Prostate gland (tissue), 2 donors: ENCODE data around the gene PLAAT1. TPM values are rescaled to one million over a fixed set of nuclear protein-coding genes. Genes with fewer than 3 reads are reported as not detected.

Experiments used
- DNase-seq: peaks from one replicate; pipeline ENCODE4 v3.0.0-alpha.2; 2019; ENCODE audit warnings: low spot score
- H3K27ac ChIP-seq, 2 donors: fragments of 200-600 bp; sonication (generic); 2 replicates each; pipeline ENCODE4 v1.5.1; 2017 to 2019
- H3K27me3 ChIP-seq: fragments of 200-600 bp; sonication (generic); replicated peaks from 2 replicates; pipeline ENCODE4 v1.5.1; 2019; ENCODE audit not compliant: insufficient read depth
- H3K36me3 ChIP-seq, 2 donors: fragments of 200-600 bp; sonication (generic); 1 replicate in 1 of 2; 2 replicates in 1 of 2; pipeline versions ENCODE4 v1.5.1 to v1.8.1; 2017 to 2019
- H3K4me1 ChIP-seq: fragments of 200-600 bp; sonication (generic); replicated peaks from 2 replicates; pipeline ENCODE4 v1.5.1; 2019
- H3K4me3 ChIP-seq, 2 donors: fragments of 200-600 bp; sonication (generic); 2 replicates each; pipeline ENCODE4 v1.5.1; 2017 to 2019
- H3K9me3 ChIP-seq: fragments of 200-600 bp; sonication (generic); 2 replicates; pipeline ENCODE4 v1.5.1; 2017
- CTCF ChIP-seq, 4 experiments: fragments of 200-600 bp in 2 of 4; fragments of 450-650 bp in 2 of 4; sonication (generic) in 2 of 4; IDR thresholded peaks; 1 replicate in 3 of 4; 2 replicates in 1 of 4; pipeline ENCODE4 v1.5.1; 2016 to 2019; ENCODE audit warnings: antibody characterized with exemption in 4 of 4, mild to moderate bottlenecking in 2 of 4, moderate library complexity in 2 of 4
- POLR2A ChIP-seq: fragments of 450-650 bp; IDR thresholded peaks from one replicate; pipeline ENCODE4 v1.6.1; 2016; ENCODE audit warnings: antibody characterized with exemption, mild to moderate bottlenecking
- POLR2AphosphoS5 ChIP-seq: sonication (generic); formaldehyde crosslinking; IDR thresholded peaks from one replicate; pipeline ENCODE4 v1.6.1; 2017; ENCODE audit warnings: antibody characterized with exemption
- WGBS: methylation state at CpG from one replicate; pipeline ENCODE4 v1.1.5; 2018; 5-methylcytosine and 5-hydroxymethylcytosine counted together
- intact Hi-C: fragments of 100-400 bp; cut with DNase I; formaldehyde crosslinking; loops from one replicate; pipeline ENCODE4 v1.14.2; 2022
- total RNA-seq, 2 donors: library from RNA; depleted of rRNA; stranded (reverse); fragments of >200 nt; gene quantifications; one replicate each; pipeline ENCODE4 v1.1.0, GENCODE V29; 2016

Gene PLAAT1
- total RNA-seq, 2 donors from 2014 or later = 12.5 TPM; not detected in 1

GRCh38 chr3:193225302-193226125 lies 15.5 kb upstream of the PLAAT1 start:
- intact Hi-C loops = no loop called here
- no peaks in the 10 kb centered on the region for H3K36me3 ChIP-seq
- H3K4me1 ChIP-seq = no peaks in the 10 kb centered on the region
- no peak overlapping the region for H3K27ac ChIP-seq
- TF ChIP-seq POLR2A = no peak
- TF ChIP-seq CTCF (IDR thresholded peaks at IDR 0.05) = no peak
- TF ChIP-seq POLR2AphosphoS5 = no peak
- H3K27me3 ChIP-seq = no peaks in the 10 kb centered on the region
- no peaks in the 10 kb centered on the region for H3K9me3 ChIP-seq
- no peak overlapping the region for H3K4me3 ChIP-seq
- DNase-seq = no peak
- 71% methylated on average over 6 of the region's 6 CpGs for WGBS

GRCh38 chr3:193228206-193228605 lies 12.8 kb upstream of the PLAAT1 start:
- TF ChIP-seq POLR2A = no peak
- TF ChIP-seq POLR2AphosphoS5 = no peak
- TF ChIP-seq CTCF (IDR thresholded peaks at IDR 0.05) = no peak
- H3K36me3 ChIP-seq = no peaks in the 10 kb centered on the region
- no peaks in the 10 kb centered on the region for H3K27me3 ChIP-seq
- no peaks in the 10 kb centered on the region for H3K4me1 ChIP-seq
- DNase-seq = no peak
- H3K9me3 ChIP-seq = no peaks in the 10 kb centered on the region
- WGBS = 95% methylated on average over 6 of the region's 6 CpGs
- H3K27ac ChIP-seq = no peak overlapping the region
- intact Hi-C loops = no loop called here
- H3K4me3 ChIP-seq = no peak overlapping the region

GRCh38 chr3:193229851-193230420 lies 11.1 kb upstream of the PLAAT1 start:
- Histone ChIP-seq H3K4me3 (no peak overlapping the region), H3K4me1 (no peaks in the 10 kb centered on the region), H3K27me3 (no peaks in the 10 kb centered on the region), H3K9me3 (no peaks in the 10 kb centered on the region), H3K36me3 (no peaks in the 10 kb centered on the region), H3K27ac (no peak overlapping the region)
- no peak for TF ChIP-seq CTCF (IDR thresholded peaks at IDR 0.05)
- TF ChIP-seq POLR2A = no peak
- no peak for TF ChIP-seq POLR2AphosphoS5
- WGBS = 87% methylated on average over 4 of the region's 4 CpGs
- intact Hi-C loops = no loop called here
- no peak for DNase-seq

- Histone ChIP-seq H3K36me3 (no peaks in the 10 kb centered on the region), H3K27ac (no peak overlapping the region), H3K4me1 (no peaks in the 10 kb centered on the region), H3K27me3 (no peaks in the 10 kb centered on the region), H3K4me3 (no peak overlapping the region), H3K9me3 (no peaks in the 10 kb centered on the region)
- no peak for TF ChIP-seq POLR2AphosphoS5
- TF ChIP-seq CTCF (IDR thresholded peaks at IDR 0.05) = no peak
- no peak for TF ChIP-seq POLR2A
- intact Hi-C loops = no loop called here
- WGBS = 87% methylated on average over 4 of the region's 4 CpGs
- no peak for DNase-seq
Measured at GRCh38 chr3:193230610-193231009, 10.4 kb upstream of the PLAAT1 start.

- Histone ChIP-seq H3K4me1 (no peaks in the 10 kb centered on the region), H3K27me3 (no peaks in the 10 kb centered on the region), H3K36me3 (no peaks in the 10 kb centered on the region), H3K27ac (no peak overlapping the region), H3K9me3 (no peaks in the 10 kb centered on the region), H3K4me3 (no peak overlapping the region)
- no peak for DNase-seq
- intact Hi-C loops = no loop called here
- 39% methylated on average over 6 of the region's 6 CpGs for WGBS
- TF ChIP-seq CTCF (IDR thresholded peaks at IDR 0.05) (no peak), POLR2AphosphoS5 (no peak), POLR2A (no peak)
Measured at GRCh38 chr3:193231201-193231600, 9.8 kb upstream of the PLAAT1 start.
